GM12892 (cell line): ENCODE data around the gene PFDN1.

Source experiments
- POLR2A ChIP-seq: IDR thresholded peaks from 2 replicates; pipeline ENCODE4 v1.6.1; 2011; ENCODE audit warnings: low read depth, low read length, control low read depth
- POLR2AphosphoS5 ChIP-seq: IDR thresholded peaks from 2 replicates; pipeline ENCODE4 v1.6.1; 2011; ENCODE audit warnings: low read depth, low read length, control low read depth
- TAF1 ChIP-seq: IDR thresholded peaks from 2 replicates; pipeline ENCODE4 v1.6.1; 2011; ENCODE audit warnings: low read depth, mild to moderate bottlenecking, control low read depth, low read length, borderline replicate concordance

DNA sequence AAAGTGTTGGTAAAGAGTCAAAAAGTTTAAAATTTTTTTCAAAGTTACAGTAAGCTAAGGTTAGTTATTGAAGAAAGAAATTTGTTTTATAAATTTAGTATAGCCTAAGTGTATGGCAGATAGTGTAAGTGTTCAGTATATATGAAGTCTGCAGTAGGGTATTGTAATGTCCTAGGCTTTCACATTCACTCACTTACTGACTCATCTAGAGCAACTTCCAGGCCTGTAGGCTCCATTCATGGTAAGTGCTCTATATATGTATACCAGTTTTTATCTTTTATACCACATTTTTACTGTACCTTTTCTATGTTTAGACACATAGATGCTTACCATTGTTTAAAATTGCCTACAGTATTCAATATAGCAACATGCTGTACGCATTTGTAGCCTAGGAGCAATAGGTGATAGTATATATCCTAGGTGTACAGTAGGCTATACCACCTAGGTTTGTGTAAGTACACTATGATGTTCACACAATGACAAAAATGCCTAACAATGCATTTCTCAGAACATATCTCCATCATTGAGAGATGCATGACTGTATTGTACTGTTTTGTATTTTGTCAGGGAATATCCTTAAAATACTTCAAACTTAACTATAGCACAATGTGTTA is 89.4 kb downstream of the PFDN1 start:
- TF ChIP-seq POLR2AphosphoS5 (no peak), POLR2A (no peak), TAF1 (no peak)
